ENCODE measurements around the gene WLS. TPM values are rescaled to one million over a fixed set of nuclear protein-coding genes. Genes with fewer than 3 reads are reported as not detected.

WLS gene
- total RNA-seq, 1 donor from 2014 or later: 55.0 TPM

DNA sequence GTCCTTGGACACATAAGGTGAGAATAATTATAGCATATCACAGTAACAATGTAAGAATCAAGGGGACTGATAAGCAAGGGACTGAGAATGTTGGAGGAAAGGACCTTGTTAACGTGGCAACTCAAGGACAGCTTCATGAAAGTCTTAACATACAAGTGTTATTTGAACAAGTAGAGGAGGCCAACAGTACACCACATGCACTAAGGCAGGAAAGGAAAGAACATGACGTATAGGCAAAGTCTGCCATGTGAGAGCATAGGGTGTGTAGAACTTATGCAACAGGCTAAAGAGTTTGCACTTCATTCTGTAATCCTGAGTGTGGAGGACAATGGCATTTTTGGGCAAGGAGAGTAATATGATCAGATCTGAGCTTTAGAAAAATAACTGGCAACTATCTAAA lies 148.6 kb downstream of the WLS start:
- no peak for DNase-seq (ENCODE audit: low read depth)
- TF ChIP-seq, protein P1, sequence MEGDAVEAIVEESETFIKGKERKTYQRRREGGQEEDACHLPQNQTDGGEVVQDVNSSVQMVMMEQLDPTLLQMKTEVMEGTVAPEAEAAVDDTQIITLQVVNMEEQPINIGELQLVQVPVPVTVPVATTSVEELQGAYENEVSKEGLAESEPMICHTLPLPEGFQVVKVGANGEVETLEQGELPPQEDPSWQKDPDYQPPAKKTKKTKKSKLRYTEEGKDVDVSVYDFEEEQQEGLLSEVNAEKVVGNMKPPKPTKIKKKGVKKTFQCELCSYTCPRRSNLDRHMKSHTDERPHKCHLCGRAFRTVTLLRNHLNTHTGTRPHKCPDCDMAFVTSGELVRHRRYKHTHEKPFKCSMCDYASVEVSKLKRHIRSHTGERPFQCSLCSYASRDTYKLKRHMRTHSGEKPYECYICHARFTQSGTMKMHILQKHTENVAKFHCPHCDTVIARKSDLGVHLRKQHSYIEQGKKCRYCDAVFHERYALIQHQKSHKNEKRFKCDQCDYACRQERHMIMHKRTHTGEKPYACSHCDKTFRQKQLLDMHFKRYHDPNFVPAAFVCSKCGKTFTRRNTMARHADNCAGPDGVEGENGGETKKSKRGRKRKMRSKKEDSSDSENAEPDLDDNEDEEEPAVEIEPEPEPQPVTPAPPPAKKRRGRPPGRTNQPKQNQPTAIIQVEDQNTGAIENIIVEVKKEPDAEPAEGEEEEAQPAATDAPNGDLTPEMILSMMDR (IDR thresholded peaks at IDR 0.05; ENCODE audit: insufficient read depth, low read length, poor library complexity, severe bottlenecking): no peak
- H3K4me3 ChIP-seq (ENCODE audit: low read depth, low read length): no peak overlapping the region
- H3K27me3 ChIP-seq (ENCODE audit: control insufficient read depth, insufficient read depth, low read length): no peaks in the 10 kb centered on the region
- H3K36me3 ChIP-seq (ENCODE audit: control insufficient read depth, insufficient read depth, low read length): no peaks in the 10 kb centered on the region

GRCh38 chr1:68081775-68082283 lies 150.5 kb downstream of the WLS start:
- no peak for DNase-seq (ENCODE audit: low read depth)
- TF ChIP-seq, protein P1 (IDR thresholded peaks at IDR 0.05; ENCODE audit: insufficient read depth, low read length, poor library complexity, severe bottlenecking): no peak
- Histone ChIP-seq H3K36me3 (ENCODE audit: control insufficient read depth, insufficient read depth, low read length) (no peaks in the 10 kb centered on the region), H3K4me3 (ENCODE audit: low read depth, low read length) (no peak overlapping the region), H3K27me3 (ENCODE audit: control insufficient read depth, insufficient read depth, low read length) (no peaks in the 10 kb centered on the region)

DNA sequence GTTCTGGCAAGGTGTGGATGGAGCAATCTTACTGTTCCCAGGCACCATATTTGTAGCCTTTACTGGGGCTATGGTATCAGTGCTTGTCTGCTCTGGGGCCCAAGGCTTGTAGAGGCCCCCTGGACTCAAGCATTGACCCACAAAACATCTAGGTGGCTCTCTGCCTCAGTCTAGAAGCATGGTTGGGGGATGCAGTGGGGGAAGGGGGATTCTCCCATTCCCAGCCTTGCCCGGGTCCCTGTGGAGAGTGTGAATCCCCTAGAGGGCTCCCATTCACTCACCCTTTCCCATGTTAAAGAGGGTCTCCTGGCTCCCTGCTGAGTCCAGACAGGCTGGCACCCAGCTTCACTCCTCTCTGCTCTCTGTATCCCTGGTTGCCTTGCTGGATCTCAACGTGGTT lies 153.7 kb downstream of the WLS start:
- Histone ChIP-seq H3K27me3 (ENCODE audit: control insufficient read depth, insufficient read depth, low read length) (no peaks in the 10 kb centered on the region), H3K4me3 (ENCODE audit: low read depth, low read length) (no peak overlapping the region), H3K36me3 (ENCODE audit: control insufficient read depth, insufficient read depth, low read length) (no peaks in the 10 kb centered on the region)
- TF ChIP-seq, protein P1 (IDR thresholded peaks at IDR 0.05; ENCODE audit: insufficient read depth, low read length, poor library complexity, severe bottlenecking): no peak
- DNase-seq (ENCODE audit: low read depth): no peak

Other genes with a start within 250 kb of the WLS start
- gene DIRAS3, start 181.9 kb downstream of the WLS start, total RNA-seq: 0.38 TPM in 1 of 2 replicates, not detected in the other
- not detected in 2 replicates for gene RPE65, start 217.4 kb upstream of the WLS start, total RNA-seq